GM18505 (cell line): ENCODE measurements around the gene UNC119.

ENCODE experiments used
- ATAC-seq: cut with Tn5 transposase; IDR thresholded peaks from one replicate; pipeline ENCODE4 v1.9.1; 2021; ENCODE audit not compliant: unreplicated experiment
- POLR2A ChIP-seq: IDR thresholded peaks from 4 replicates; pipeline ENCODE4 v1.6.1; 2011; ENCODE audit warnings: borderline replicate concordance; ENCODE audit not compliant: insufficient read depth, insufficient read length; ENCODE audit errors: extremely low read depth

Gene UNC119

GRCh38 chr17:28552176-28552999 lies at the start of gene UNC119:
Gene UNC119, minus strand, starts transcription at chr17:28552624. Its CDS starts 67 bp downstream, at chr17:28552557.
- peak; percentile 63 for ATAC-seq
- peak; percentile 86 for TF ChIP-seq POLR2A

GRCh38 chr17:28599311-28600184 lies 47.1 kb upstream of the UNC119 start:
- no peak for TF ChIP-seq POLR2A
- peak; percentile 40 for ATAC-seq

GRCh38 chr17:28598799-28599310 lies 46.4 kb upstream of the UNC119 start, which contains the start of gene SPAG5:
Gene SPAG5, minus strand, starts transcription at chr17:28599025. Its CDS starts 79 bp downstream, at chr17:28598946.
- peak; percentile 92 for TF ChIP-seq POLR2A
- peak; percentile 84 for ATAC-seq

GRCh38 chr17:28598389-28598788 lies 46.0 kb upstream of the UNC119 start:
- no peak for TF ChIP-seq POLR2A
- no peak for ATAC-seq

- TF ChIP-seq POLR2A, result no peak
- ATAC-seq, result no peak
These were observed 45.4 kb upstream of the UNC119 start for GRCh38 chr17:28597606-28598383.

GRCh38 chr17:28592260-28592659 lies 39.8 kb upstream of the UNC119 start:
- TF ChIP-seq POLR2A, result no peak
- no peak for ATAC-seq

- no peak for TF ChIP-seq POLR2A
- no peak for ATAC-seq
These were observed 33.4 kb upstream of the UNC119 start for GRCh38 chr17:28585851-28586250.

- TF ChIP-seq POLR2A, result no peak
- ATAC-seq, result no peak
These were observed 32.0 kb upstream of the UNC119 start for GRCh38 chr17:28584434-28584833.

GRCh38 chr17:28582513-28582912 lies 30.1 kb upstream of the UNC119 start:
- no peak for ATAC-seq
- no peak for TF ChIP-seq POLR2A

- TF ChIP-seq POLR2A, result no peak
- no peak for ATAC-seq
These were observed 28.5 kb upstream of the UNC119 start for GRCh38 chr17:28580959-28581358.

GRCh38 chr17:28579526-28579925 lies 27.1 kb upstream of the UNC119 start:
- TF ChIP-seq POLR2A, result no peak
- ATAC-seq, result no peak

GRCh38 chr17:28578246-28579195 lies 26.1 kb upstream of the UNC119 start:
- TF ChIP-seq POLR2A, result no peak
- no peak for ATAC-seq
